OCI-M2 (cell line): Measurements from ENCODE around the gene FZR1.
"Not testable (repeated sequence)": the region's sequence is repeated elsewhere in the genome, so short reads cannot be mapped to it uniquely, and the experiment has no call there.

ENCODE experiments used
- DNase-seq: peaks from one replicate; lab custom pipeline; 2025; ENCODE audit not compliant: unreplicated experiment; lab: John Stamatoyannopoulos, UW

The FZR1 gene

DNA sequence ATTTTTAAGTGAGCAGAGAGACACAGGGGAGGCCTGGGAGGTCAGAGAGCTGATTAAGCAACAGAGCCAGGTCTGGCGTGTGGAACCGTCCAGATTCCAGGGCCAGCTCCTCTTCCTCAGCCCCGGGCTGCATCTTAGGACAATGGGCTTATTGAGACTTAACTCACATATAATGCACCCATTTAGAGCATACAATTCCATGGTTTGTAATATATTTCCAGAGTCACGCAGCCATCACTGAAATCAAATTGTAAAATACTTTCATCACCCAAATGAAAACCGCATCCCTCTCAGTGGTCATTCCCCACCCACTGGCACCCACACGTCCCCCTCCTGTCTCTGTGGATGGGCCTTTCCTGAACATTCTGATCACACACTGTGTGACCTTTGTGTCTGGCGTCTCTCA lies 64.5 kb downstream of the FZR1 start:
- no peak for DNase-seq

DNA sequence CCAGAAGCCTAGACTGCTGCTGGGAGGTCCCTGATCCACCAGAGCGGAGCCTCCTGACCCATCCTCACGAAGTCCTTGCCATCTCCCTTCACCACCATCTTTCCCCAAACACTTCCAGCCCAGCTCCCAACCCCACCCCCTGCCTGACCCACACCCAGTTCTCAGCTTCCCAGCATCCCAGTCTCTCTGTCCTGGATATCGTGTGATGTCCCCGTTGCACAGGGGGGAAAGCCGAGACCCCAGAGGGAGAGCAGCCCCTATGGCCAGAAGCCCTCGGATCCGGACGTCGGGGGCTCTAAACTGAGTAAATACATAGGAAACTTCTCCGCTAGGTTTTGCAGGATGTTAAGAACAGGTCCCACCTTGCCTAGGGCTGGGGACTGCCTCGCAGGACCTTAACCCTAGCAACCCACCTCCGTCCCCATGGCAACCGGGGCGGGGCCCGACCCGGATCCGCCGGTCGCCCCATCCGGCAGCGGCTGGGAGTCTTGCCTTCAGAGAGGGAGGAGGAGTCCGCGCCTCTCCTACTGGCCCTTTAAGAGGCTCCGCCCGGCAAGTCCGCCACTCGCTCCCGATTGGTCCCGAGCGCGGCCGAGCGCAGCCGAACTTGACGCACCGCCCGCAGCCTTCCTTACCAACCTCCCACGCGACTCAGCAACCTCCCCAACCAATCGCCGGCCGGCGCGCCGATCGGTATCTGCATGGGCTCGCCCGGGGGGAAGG lies 66.2 kb downstream of the FZR1 start:
- peak; percentile 85 for DNase-seq

DNA sequence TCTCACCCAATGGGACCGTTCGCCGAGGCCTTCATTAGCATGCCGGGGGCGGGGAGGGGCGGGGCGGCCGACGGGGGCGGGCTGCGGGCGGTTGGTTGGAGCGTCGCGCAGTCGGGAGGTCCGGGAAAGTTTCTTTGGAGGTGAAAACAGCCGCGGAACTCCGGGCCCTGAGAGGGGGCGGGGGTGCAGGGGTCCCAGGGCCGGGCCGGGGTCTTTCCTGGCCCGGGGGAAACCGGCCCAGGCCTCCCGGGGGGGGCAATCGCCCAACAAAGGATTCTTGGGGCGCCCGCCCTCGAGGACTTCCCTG lies 66.7 kb downstream of the FZR1 start, which contains the start of gene HMG20B:
TSS of gene HMG20B (plus strand) at position 90 of the 307 bp plus-strand sequence. CDS start 366 bp downstream, outside the sequence.
- no peak for DNase-seq

DNA sequence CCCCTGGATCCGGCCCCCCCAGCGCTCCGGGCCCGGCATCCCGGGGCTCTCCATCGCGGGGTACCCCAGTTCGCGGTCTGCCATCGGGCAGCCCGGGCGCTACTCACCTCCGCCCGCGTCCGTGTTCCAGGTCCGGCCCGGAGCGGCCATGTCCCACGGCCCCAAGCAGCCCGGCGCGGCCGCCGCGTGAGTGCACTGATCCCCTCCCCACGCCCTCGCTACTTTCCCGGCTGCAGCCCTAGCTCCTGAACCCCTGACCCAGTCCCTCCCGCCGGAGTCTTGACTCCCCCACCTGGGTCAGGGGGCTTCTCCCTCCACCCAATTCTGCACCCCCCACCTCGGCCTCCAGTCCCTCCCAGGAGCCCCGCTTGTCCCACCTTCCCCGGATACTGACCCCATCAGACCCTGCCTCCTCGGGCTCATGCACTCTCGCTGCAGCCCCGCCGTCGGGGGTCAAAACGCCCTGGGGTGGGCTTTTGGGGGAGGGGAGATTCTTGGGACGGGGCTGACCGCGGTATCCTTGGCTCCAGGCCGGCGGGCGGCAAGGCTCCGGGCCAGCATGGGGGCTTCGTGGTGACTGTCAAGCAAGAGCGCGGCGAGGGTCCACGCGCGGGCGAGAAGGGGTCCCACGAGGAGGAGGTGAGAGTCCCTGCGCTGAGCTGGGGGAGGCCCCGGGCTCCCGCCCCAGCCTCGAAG lies 67.2 kb downstream of the FZR1 start:
- no peak for DNase-seq

DNA sequence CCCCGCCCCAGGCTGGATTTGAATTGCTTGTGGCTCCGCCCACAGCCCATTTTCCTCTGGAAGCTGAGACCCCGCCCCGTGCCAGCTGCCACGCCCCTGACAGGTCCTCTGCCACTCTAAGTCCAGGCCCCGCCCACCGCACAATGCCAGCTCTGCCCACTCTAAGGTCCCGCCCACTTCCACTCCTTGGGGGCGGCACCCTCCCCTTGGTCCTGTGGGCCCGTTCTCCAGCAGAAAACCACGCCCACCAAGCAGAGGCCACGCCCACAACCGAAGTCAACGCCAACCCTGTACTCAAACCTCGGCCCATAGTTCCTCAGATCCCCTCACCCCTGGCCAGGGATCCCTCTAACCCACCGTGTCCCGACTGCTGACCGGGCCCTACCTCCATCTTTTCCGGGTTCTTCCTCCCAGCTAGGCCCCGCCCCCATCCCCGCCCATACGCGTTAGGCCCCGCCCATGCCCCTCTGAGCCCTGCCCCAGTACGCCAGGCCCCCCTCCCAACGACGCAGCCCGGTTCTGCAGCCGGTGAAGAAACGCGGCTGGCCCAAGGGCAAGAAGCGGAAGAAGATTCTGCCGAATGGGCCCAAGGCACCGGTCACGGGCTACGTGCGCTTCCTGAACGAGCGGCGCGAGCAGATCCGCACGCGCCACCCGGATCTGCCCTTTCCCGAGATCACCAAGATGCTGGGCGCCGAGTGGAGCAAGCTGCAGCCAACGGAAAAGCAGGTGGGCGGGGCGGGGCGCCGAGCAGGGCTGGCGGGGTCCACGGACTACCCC lies 67.9 kb downstream of the FZR1 start:
- no peak for DNase-seq

DNA sequence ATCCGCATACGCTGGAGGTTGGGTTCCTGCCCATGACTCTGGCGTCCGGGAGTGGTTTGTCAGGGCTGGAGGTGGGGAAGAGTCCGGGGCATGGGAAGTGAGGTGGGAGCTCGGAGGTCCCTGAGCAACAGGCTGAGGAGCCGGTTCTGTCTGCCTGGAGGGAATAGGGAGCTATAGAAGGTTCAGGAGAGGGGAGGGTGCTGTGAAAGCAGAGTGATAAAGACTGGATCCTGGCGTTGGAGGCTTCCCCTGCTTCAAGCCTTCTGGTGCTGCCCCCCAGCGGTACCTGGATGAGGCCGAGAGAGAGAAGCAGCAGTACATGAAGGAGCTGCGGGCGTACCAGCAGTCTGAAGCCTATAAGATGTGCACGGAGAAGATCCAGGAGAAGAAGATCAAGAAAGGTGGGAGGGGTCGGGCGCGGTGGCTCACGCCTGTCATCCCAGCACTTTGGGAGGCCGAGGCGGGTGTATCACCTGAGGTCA lies 69.2 kb downstream of the FZR1 start:
- DNase-seq: no peak

DNA sequence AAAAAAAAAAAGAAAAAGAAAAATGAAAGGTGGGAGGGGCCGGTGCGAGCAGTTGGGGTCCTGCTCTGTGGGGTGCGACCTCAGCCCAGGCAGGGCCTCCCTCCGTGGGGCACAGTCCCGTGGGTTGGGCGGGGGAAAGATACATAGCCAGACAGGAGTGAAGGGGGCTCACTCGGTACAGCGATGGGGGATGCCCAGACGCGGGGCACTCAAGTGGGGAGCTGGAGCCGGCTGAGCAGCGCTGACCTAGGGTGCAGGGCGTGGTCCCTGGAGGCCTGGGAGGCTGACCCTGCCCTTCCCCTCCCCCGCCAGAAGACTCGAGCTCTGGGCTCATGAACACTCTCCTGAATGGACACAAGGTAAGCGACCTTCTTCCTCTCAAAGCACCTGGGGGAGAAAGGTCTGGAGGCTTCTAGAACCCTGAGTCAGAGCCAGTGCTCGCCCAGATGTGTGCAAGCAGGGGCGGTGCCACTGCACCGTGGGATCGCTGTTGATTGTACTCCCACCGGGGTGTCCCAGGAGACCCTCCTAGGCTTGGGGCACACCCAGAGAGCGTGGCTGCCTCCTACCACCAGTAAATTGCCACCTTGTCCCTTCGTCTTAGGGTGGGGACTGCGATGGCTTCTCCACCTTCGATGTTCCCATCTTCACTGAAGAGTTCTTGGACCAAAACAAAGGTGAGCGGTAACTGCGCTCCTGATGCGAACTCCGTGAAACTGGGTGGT lies 70.0 kb downstream of the FZR1 start:
- no peak for DNase-seq

DNA sequence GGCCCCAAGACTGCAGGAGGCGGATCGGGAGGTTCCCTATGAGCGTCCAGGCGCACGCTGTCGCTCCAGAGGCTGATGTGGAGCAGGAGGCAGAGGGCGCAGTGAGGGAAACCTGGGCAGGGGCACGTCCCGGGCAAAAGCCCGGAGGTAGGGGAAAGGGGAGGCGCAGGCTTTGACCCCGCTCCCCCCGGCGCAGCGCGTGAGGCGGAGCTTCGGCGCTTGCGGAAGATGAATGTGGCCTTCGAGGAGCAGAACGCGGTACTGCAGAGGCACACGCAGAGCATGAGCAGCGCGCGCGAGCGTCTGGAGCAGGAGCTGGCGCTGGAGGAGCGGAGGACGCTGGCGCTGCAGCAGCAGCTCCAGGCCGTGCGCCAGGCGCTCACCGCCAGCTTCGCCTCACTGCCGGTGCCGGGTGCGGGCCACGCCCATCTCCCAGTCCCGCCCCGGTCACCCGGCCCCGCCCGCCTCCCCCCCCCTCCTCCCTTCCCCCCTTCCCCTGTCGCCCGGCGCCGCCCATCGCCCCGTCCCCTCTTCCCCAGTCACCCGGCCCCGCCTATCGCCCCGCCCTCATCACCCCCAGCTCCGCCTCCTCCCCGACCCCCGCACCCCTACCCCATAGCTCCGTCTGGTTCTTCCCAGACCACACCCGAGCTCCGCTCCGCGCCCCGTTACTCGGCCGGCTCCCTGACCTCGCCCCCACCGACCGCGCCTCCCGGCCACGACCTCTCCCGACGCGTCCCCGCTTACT lies 70.8 kb downstream of the FZR1 start:
- no peak for DNase-seq

DNA sequence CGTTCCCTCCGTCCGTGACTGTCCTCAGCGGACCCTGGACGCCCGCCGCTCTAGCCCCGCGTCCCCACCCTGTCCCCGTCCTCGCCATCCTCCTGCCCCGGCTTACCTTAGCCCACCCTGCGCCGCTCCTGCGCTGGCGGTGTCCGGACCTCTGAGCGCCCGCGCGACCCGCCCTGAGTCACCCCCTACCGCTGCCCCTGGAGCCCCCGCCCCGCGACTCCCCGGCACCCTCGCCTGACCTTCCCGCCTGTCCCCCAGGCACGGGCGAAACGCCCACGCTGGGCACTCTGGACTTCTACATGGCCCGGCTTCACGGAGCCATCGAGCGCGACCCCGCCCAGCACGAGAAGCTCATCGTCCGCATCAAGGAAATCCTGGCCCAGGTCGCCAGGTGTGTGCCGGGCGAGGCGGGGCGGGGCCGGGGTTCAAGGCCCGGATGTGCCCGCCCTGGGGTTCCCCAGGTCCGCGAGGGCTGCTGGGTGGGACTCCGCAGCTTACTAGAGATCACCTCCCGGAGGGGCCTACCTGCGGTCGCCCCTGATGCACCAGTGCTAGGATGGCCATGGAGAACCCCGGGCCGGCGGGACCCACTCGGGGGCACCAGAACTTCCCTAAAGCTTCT lies 71.7 kb downstream of the FZR1 start:
- no peak for DNase-seq

DNA sequence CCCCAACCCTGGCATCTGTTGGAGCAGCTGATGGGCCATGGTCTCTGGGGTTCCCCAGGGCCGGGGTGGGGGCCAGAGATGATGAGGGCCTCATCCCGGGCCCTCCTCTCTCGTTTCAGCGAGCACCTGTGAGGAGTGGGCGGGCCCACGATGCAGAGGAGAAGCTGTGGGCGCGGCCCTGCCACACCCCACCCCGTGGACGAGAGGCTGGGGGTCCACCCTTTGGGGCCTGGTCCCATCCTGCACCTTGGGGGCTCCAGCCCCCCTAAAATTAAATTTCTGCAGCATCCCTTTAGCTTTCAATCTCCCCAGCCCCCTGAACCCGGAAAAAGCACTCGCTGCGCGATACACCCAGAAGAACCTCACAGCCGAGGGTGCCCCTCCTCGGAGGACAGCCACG lies 72.3 kb downstream of the FZR1 start:
- DNase-seq: no peak

DNA sequence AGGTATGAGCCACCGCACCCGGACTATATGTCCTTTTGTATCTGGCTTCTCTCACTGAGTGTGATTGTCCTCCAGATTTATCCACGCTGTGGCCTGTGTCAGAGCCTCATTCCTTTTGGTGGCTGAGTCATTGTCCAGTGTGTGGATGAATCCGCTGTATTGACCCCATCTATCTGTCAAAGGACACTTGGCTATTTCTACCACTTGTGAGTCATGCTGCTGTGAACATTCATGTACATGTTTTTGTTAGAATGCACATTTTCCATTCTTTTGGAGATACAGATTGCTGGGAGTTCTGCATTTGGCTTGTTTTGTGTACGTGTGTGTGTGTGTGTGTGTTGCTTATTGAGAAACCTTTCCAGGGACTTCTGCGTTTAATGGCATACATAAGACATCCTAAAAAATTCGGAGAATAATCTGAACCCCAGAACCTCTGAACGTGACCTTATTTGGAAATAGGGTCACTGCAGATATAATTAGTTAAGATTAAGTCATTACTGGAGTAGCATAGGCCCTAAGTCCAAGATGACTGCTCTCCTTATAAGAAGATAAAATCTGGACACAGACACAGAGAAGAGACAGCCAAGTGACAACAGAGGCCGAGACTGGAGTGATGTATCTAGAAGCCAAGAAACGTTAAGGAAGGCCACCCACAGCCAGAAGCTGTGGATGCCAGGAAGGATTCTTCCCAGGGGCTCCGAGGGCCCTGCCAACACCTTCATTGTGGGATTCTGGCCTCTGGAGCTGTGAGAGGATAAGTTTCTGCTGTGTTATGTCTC lies 74.2 kb downstream of the FZR1 start:
- no peak for DNase-seq

DNA sequence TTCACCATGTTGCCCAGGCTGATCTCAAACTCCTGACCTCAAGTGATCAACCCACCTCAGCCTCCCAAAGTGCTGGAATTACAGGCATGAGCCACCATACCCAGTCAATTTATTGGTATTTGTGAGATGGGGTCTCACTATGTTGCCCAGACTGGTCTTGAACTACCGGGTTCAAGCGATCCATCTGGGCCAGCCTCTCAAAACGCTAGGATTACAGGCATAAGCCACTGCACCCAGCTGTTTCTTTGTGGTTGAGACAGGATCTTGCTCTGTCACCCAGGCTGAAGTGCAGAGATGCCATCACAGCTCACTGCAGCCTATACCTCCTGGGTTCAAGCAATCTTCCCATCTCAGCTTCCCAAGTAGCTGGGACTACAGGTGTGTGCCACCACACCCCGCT lies 75.7 kb downstream of the FZR1 start:
- DNase-seq: not testable (repeated sequence)

DNA sequence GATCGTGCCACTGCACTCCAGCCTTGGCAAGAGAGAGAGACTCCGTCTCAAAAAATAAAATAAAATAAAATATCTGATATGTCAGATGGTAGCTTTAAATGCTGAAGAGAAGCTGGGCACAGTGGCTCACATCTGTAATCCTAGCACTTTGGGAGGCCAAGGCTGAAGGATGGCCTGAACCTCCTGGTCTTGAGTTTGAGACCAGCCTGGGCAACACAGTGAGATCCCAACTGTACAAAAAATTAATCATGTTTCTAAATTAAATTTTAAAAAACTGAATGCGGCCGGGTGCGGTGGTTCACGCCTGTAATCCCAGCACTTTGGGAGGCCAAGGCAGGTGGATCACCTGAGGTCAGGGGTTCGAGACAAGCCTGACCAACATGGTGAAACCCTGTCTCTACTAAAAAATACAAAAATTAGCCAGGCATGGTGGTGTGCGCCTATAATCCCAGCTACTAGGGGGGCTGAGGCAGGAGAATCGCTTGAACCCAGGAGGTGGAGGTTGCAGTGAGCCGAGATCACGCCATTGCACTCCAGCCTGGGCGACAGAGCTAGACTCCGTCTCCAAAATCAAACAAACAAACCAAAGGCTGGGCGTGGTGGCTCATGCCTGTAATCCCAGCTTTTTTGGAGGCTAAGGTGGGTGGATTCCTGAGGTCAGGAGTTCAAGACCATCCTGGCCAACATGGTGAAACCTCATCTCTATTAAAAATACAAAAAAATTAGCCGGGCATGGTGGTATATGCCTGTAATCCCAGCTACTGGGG lies 78.1 kb downstream of the FZR1 start:
- DNase-seq: not testable (repeated sequence)

DNA sequence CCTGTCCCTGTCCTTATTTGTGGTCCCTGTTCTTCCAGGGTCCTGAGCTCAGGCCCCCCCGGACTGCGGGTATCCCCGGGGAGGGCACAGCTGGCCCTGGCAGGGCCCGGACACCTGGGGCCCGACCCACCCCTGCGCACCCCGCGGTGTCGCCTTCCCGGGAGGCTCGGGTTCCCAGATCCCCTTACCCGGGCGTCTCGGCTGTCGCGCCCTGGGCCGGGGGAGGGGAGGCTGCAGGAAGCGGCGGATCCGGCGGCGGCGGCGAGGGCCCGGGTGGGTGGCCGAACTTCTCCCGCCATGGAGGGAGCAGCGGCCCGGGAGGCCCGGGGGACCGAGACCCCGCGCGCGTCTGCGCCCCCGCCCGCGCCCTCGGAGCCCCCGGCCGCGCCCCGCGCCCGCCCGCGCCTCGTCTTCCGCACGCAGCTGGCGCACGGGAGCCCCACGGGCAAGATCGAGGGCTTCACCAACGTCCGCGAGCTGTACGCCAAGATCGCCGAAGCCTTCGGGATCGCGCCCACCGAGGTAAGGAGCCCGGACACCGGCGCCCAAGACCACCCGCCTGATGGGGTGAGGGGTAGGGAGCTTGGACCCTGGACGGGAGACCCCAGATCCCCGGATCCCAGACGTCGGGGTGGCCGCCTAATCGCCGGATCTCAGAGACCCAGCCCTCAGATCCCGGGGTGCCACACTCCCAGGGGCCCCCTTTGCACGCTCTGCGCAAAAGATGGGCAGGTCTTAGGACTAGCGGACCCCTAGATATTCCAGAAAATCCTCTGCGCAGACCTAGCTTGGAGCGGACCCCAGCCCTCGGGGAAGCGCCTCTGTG lies 79.4 kb downstream of the FZR1 start, which contains the start of gene GIPC3:
TSS of gene GIPC3 (plus strand) at position 178 of the 826 bp plus-strand sequence. CDS start at position 298, 120 bp downstream.
- no peak for DNase-seq

DNA sequence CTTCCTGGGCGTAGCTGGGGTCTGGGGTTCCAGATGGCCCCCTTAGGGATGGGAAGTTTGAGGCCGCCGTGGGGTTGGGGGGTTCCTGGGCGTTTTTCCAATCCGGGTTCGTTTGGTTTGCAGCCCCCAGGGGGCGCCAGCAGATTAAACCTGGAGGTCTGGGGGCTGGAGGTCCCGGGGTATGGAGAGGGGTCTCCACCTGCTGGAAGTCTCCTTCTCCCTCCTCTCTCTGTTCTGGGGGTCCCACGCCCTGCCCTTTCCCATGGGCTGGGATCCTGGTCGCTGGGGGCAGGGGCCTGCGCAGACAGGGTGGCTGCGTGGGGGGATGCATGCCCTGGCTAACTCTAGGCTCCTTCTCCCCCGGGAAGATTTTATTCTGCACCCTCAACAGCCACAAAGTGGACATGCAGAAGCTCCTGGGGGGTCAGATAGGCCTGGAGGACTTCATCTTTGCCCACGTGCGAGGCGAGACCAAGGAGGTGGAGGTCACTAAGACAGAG lies 80.1 kb downstream of the FZR1 start:
- no peak for DNase-seq

DNA sequence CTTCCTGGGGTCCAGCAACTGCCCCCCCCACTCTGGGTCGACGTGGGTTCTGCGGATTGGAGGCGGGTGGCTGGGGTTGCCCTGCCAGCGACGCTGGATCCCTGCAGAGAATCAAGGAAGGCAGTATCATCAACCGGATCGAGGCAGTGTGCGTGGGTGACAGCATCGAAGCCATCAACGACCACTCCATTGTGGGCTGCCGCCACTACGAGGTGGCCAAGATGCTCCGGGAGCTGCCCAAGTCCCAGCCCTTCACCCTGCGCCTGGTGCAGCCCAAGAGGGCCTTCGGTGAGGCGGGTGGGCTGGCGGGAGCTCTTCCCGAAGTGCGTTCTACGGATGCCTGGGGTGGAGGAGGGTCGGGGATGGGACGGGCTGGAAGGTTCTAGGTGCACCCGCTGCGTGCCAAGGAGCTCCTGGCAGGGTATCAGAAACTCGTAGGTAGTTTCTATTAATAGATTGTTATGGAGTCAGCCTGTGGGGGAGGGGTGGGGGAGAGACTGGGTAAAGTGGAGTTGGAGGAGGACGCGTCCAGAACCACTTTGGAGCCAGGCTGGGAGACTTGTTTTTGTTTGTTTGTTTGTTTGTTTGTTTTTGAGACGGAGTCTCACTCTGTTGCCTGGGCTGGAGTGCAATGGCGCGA lies 80.7 kb downstream of the FZR1 start:
- DNase-seq: no peak
